Activated gamma-delta T cell (primary cell): Measurements from ENCODE around the gene SLC35C1.
"Not testable (repeated sequence)": the region's sequence is repeated elsewhere in the genome, so short reads cannot be mapped to it uniquely, and the experiment has no call there.

Experiments used
- DNase-seq: peaks from one replicate; lab custom pipeline; 2025; lab: John Stamatoyannopoulos, UW

Gene SLC35C1

GRCh38 chr11:45811109-45811435, 6.1 kb downstream of the SLC35C1 start:
- DNase-seq = no peak

- no peak for DNase-seq
These were observed 6.8 kb downstream of the SLC35C1 start for GRCh38 chr11:45811571-45812290.

- no peak for DNase-seq
These were observed 7.9 kb downstream of the SLC35C1 start for GRCh38 chr11:45812581-45813548.

GRCh38 chr11:45815747-45816146, 10.8 kb downstream of the SLC35C1 start:
- DNase-seq = no peak

- no peak for DNase-seq
These were observed 11.7 kb downstream of the SLC35C1 start for GRCh38 chr11:45816614-45817013.

GRCh38 chr11:45817191-45817590, 12.2 kb downstream of the SLC35C1 start:
- DNase-seq = no peak

GRCh38 chr11:45818961-45819605, 14.1 kb downstream of the SLC35C1 start:
- DNase-seq = no peak

GRCh38 chr11:45820211-45820857, 15.4 kb downstream of the SLC35C1 start:
- no peak for DNase-seq

- not testable (repeated sequence) for DNase-seq
These were observed 21.5 kb downstream of the SLC35C1 start for GRCh38 chr11:45826492-45826891.

- DNase-seq = no peak
These were observed 22.2 kb downstream of the SLC35C1 start for GRCh38 chr11:45827123-45827522.

- no peak for DNase-seq
These were observed 24.0 kb downstream of the SLC35C1 start for GRCh38 chr11:45828996-45829395.

- DNase-seq = no peak
These were observed 25.6 kb downstream of the SLC35C1 start for GRCh38 chr11:45830596-45830995.

GRCh38 chr11:45832811-45833441, 28.0 kb downstream of the SLC35C1 start:
- no peak for DNase-seq

GRCh38 chr11:45833761-45834160, 28.8 kb downstream of the SLC35C1 start:
- no peak for DNase-seq

- DNase-seq = no peak
These were observed 29.4 kb downstream of the SLC35C1 start for GRCh38 chr11:45834298-45834756.

- DNase-seq = no peak
These were observed 34.3 kb downstream of the SLC35C1 start for GRCh38 chr11:45839204-45839603.

- not testable (repeated sequence) for DNase-seq
These were observed 35.3 kb downstream of the SLC35C1 start for GRCh38 chr11:45840251-45840650.

GRCh38 chr11:45843158-45843924, 38.4 kb downstream of the SLC35C1 start:
- peak; percentile 65 for DNase-seq

GRCh38 chr11:45844822-45845578, 40.1 kb downstream of the SLC35C1 start:
- no peak for DNase-seq

- no peak for DNase-seq
These were observed 41.3 kb downstream of the SLC35C1 start for GRCh38 chr11:45846174-45846675.
